ENCODE results near the gene ANKMY1. TPM values are rescaled to one million over a fixed set of nuclear protein-coding genes. Genes with fewer than 3 reads are reported as not detected.
"Not testable (repeated sequence)": the region's sequence is repeated elsewhere in the genome, so short reads cannot be mapped to it uniquely, and the experiment has no call there.

Gene ANKMY1
- total RNA-seq, 1 donor from 2014 or later = 7.2 TPM

DNA sequence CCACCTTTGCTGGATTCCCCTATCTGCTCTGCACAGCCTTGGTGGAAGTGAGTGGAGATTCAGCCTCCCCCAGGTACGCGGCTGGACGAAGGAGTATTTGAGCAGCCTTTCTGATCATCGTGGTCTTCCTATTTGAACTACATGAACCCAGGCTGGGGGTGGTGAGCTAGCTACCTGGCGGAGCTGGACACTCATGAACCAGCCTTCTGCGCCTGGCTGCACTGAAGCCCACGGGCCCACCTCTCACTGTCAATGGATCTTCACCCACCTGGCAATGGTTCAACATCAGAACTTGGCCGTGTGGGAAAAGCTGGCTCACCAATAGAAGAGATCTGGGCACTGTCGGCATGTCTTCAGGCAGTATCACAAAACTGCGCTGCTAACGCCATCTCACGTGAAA is 35.4 kb downstream of the ANKMY1 start:
- H3K27me3 Mint-ChIP-seq (ENCODE audit: low read depth, unreplicated experiment) = peaks cover 27% of the 10 kb centered on the region
- no peak overlapping the region for H3K9ac ChIP-seq (ENCODE audit: low read length)
- H3K9me3 Mint-ChIP-seq (ENCODE audit: unreplicated experiment) = peaks cover 42% of the 10 kb centered on the region
- peaks cover 3% of the 10 kb centered on the region for H4K20me1 ChIP-seq (ENCODE audit: insufficient read depth, low read length)
- DNase-seq (ENCODE audit: low read depth) = no peak
- H3K4me1 Mint-ChIP-seq (ENCODE audit: low read depth, unreplicated experiment) = no peaks in the 10 kb centered on the region
- H3K79me2 ChIP-seq (ENCODE audit: insufficient read depth, low read length) = no peaks in the 10 kb centered on the region
- H3K4me3 Mint-ChIP-seq (ENCODE audit: unreplicated experiment) = no peak overlapping the region
- peaks cover 7% of the 10 kb centered on the region for H3K4me1 ChIP-seq (ENCODE audit: insufficient read depth, low read length)
- no peaks in the 10 kb centered on the region for H3K36me3 ChIP-seq (ENCODE audit: insufficient read depth, low read length)
- H3K27ac ChIP-seq (ENCODE audit: low read depth, low read length) = no peak overlapping the region
- H3K9me3 ChIP-seq (ENCODE audit: insufficient read depth, low read depth, low read length) = peaks cover 30% of the 10 kb centered on the region
- no peak overlapping the region for H3K4me2 ChIP-seq (ENCODE audit: low read length)
- H3K36me3 Mint-ChIP-seq (ENCODE audit: low read depth, unreplicated experiment) = peaks cover 53% of the 10 kb centered on the region
- no peak for TF ChIP-seq EZH2 (IDR thresholded peaks at IDR 0.05; ENCODE audit: insufficient read depth, low read length)
- TF ChIP-seq, protein P1, sequence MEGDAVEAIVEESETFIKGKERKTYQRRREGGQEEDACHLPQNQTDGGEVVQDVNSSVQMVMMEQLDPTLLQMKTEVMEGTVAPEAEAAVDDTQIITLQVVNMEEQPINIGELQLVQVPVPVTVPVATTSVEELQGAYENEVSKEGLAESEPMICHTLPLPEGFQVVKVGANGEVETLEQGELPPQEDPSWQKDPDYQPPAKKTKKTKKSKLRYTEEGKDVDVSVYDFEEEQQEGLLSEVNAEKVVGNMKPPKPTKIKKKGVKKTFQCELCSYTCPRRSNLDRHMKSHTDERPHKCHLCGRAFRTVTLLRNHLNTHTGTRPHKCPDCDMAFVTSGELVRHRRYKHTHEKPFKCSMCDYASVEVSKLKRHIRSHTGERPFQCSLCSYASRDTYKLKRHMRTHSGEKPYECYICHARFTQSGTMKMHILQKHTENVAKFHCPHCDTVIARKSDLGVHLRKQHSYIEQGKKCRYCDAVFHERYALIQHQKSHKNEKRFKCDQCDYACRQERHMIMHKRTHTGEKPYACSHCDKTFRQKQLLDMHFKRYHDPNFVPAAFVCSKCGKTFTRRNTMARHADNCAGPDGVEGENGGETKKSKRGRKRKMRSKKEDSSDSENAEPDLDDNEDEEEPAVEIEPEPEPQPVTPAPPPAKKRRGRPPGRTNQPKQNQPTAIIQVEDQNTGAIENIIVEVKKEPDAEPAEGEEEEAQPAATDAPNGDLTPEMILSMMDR (IDR thresholded peaks at IDR 0.05; ENCODE audit: insufficient read depth, low read depth, low read length) = no peak
- no peak overlapping the region for H3K27ac Mint-ChIP-seq (ENCODE audit: unreplicated experiment)
- H3K27me3 ChIP-seq (ENCODE audit: insufficient read depth, low read length) = peaks cover 11% of the 10 kb centered on the region
- no peak for FAIRE-seq
- no peak overlapping the region for H2AFZ ChIP-seq (ENCODE audit: low read depth, low read length)
- no peak overlapping the region for H3K4me3 ChIP-seq (ENCODE audit: insufficient read depth, low read depth, low read length)

DNA sequence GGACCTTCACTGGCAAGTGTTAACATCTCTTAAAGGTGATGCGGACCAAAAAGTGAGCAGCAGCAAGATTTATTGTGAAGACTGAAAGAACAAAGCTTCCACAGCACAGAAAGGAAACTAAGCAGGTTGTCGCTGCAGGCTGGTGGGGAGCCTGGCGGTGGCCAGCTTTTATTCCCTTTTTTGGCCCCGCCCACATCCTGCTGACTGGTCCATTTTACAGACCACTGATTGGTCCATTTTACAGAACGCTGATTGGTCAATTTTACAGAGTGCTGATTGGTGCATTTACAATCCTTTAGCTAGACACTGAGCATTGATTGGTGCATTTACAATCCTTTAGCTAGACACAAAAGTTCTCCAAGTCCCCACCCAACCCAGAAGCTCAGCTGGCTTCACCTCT is 35.9 kb downstream of the ANKMY1 start:
- Histone ChIP-seq H3K9me3 (ENCODE audit: insufficient read depth, low read depth, low read length) (peaks cover 30% of the 10 kb centered on the region), H3K27me3 (ENCODE audit: insufficient read depth, low read length) (peaks cover 11% of the 10 kb centered on the region)
- not testable (repeated sequence) for H3K27ac Mint-ChIP-seq (ENCODE audit: unreplicated experiment); FAIRE-seq; H3K4me3 ChIP-seq (ENCODE audit: insufficient read depth, low read depth, low read length); H4K20me1 ChIP-seq (ENCODE audit: insufficient read depth, low read length); H3K4me3 Mint-ChIP-seq (ENCODE audit: unreplicated experiment); H3K4me1 ChIP-seq (ENCODE audit: insufficient read depth, low read length); H3K4me2 ChIP-seq (ENCODE audit: low read length); H3K27ac ChIP-seq (ENCODE audit: low read depth, low read length); H3K4me1 Mint-ChIP-seq (ENCODE audit: low read depth, unreplicated experiment); H3K36me3 ChIP-seq (ENCODE audit: insufficient read depth, low read length); H3K79me2 ChIP-seq (ENCODE audit: insufficient read depth, low read length); DNase-seq (ENCODE audit: low read depth); H3K9ac ChIP-seq (ENCODE audit: low read length); H2AFZ ChIP-seq (ENCODE audit: low read depth, low read length)
- peaks cover 27% of the 10 kb centered on the region for H3K27me3 Mint-ChIP-seq (ENCODE audit: low read depth, unreplicated experiment)
- peaks cover 53% of the 10 kb centered on the region for H3K36me3 Mint-ChIP-seq (ENCODE audit: low read depth, unreplicated experiment)
- peaks cover 38% of the 10 kb centered on the region for H3K9me3 Mint-ChIP-seq (ENCODE audit: unreplicated experiment)

DNA sequence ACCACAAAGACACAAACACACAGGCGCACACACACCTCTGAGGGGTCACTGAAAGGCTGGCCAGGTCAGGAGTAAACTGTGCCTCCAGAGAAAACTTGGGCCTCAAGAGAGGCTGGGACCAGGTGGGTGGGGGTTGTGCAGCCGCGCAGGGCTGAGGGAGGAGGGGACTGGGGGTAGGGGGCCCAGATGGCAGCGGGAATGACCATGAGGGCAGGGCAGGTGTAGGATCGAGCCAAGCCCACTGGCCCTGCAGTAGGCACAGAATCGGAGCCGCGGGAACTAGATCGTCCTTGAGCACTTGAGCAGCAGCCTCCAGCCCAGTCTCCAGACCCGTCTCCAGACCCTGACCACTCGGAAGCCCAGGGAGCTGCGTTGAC is 36.8 kb downstream of the ANKMY1 start:
- Histone ChIP-seq H3K4me2 (ENCODE audit: low read length) (no peak overlapping the region), H3K27me3 (ENCODE audit: insufficient read depth, low read length) (peaks cover 11% of the 10 kb centered on the region), H3K36me3 (ENCODE audit: insufficient read depth, low read length) (no peaks in the 10 kb centered on the region), H3K27ac (ENCODE audit: low read depth, low read length) (no peak overlapping the region), H3K79me2 (ENCODE audit: insufficient read depth, low read length) (no peaks in the 10 kb centered on the region), H3K4me3 (ENCODE audit: insufficient read depth, low read depth, low read length) (no peak overlapping the region), H3K4me1 (ENCODE audit: insufficient read depth, low read length) (peaks cover 7% of the 10 kb centered on the region), H3K9me3 (ENCODE audit: insufficient read depth, low read depth, low read length) (peaks cover 23% of the 10 kb centered on the region), H2AFZ (ENCODE audit: low read depth, low read length) (no peak overlapping the region), H3K9ac (ENCODE audit: low read length) (no peak overlapping the region), H4K20me1 (ENCODE audit: insufficient read depth, low read length) (peaks cover 3% of the 10 kb centered on the region)
- no peak overlapping the region for H3K27ac Mint-ChIP-seq (ENCODE audit: unreplicated experiment)
- FAIRE-seq (no peak), DNase-seq (ENCODE audit: low read depth) (no peak)
- no peak overlapping the region for H3K4me3 Mint-ChIP-seq (ENCODE audit: unreplicated experiment)
- no peaks in the 10 kb centered on the region for H3K4me1 Mint-ChIP-seq (ENCODE audit: low read depth, unreplicated experiment)
- H3K27me3 Mint-ChIP-seq (ENCODE audit: low read depth, unreplicated experiment) = peaks cover 30% of the 10 kb centered on the region
- peaks cover 48% of the 10 kb centered on the region for H3K36me3 Mint-ChIP-seq (ENCODE audit: low read depth, unreplicated experiment)
- peaks cover 31% of the 10 kb centered on the region for H3K9me3 Mint-ChIP-seq (ENCODE audit: unreplicated experiment)
- TF ChIP-seq, protein P1 (IDR thresholded peaks at IDR 0.05; ENCODE audit: insufficient read depth, low read depth, low read length) = no peak
- no peak for TF ChIP-seq EZH2 (IDR thresholded peaks at IDR 0.05; ENCODE audit: insufficient read depth, low read length)

Data from astrocyte (in vitro differentiated cells and primary cell).